Keratinocyte (primary cell): Measurements from ENCODE around the gene NLRP5. TPM values are rescaled to one million over a fixed set of nuclear protein-coding genes. Genes with fewer than 3 reads are reported as not detected.

Experiments
- DNase-seq: peaks from one replicate; pipeline ENCODE4 v3.0.0-alpha.2; 2011; ENCODE audit warnings: low read depth, missing footprints, low spot score
- FAIRE-seq: peaks from 2 replicates; lab custom pipeline; 2011; peaks lifted over from hg19 to GRCh38; lab: Jason Lieb, UNC
- H2AFZ ChIP-seq: 2 replicates; pipeline ENCODE4 v1.6.0; 2012; ENCODE audit warnings: low read length, control low read depth, inconsistent platforms; ENCODE audit not compliant: control insufficient read depth
- H3K27ac ChIP-seq: 2 replicates; pipeline ENCODE4 v1.5.1; 2011; ENCODE audit warnings: low read length; ENCODE audit not compliant: control insufficient read depth, insufficient read depth
- H3K27me3 ChIP-seq: 3 replicates; pipeline ENCODE4 v1.6.0; 2011; ENCODE audit warnings: low read length; ENCODE audit not compliant: control insufficient read depth, insufficient read depth; ENCODE audit errors: extremely low read depth
- H3K36me3 ChIP-seq, 2 experiments: 2 replicates in 1 of 2; 3 replicates in 1 of 2; pipeline ENCODE4 v1.5.1; 2011; ENCODE audit warnings: low read length in 2 of 2, mild to moderate bottlenecking in 1 of 2; ENCODE audit not compliant: control insufficient read depth in 2 of 2, insufficient read depth in 2 of 2; ENCODE audit errors: extremely low read depth in 1 of 2
- H3K4me1 ChIP-seq: 3 replicates; pipeline ENCODE4 v1.5.1; 2011; ENCODE audit warnings: low read length; ENCODE audit not compliant: control insufficient read depth, insufficient read depth; ENCODE audit errors: extremely low read depth
- H3K4me2 ChIP-seq: 3 replicates; pipeline ENCODE4 v1.6.0; 2011; ENCODE audit warnings: low read depth, low read length; ENCODE audit not compliant: control insufficient read depth, insufficient read depth; ENCODE audit errors: extremely low read depth
- H3K4me3 ChIP-seq, 3 experiments: fragments of 200-600 bp in 1 of 3; sonication (generic) in 1 of 3; 2 replicates in 2 of 3; 3 replicates in 1 of 3; pipeline ENCODE4 v1.5.1; 2011 to 2016; ENCODE audit warnings: low read length in 3 of 3, mild to moderate bottlenecking in 3 of 3, control low read depth in 2 of 3, inconsistent platforms in 1 of 3, low read depth in 1 of 3, mixed read lengths in 1 of 3, mixed run types in 1 of 3, moderate library complexity in 1 of 3; ENCODE audit not compliant: control insufficient read depth in 2 of 3, insufficient read depth in 2 of 3; ENCODE audit errors: extremely low read depth in 1 of 3
- H3K79me2 ChIP-seq: 2 replicates; pipeline ENCODE4 v1.6.0; 2012; ENCODE audit warnings: low read length; ENCODE audit not compliant: control insufficient read depth, insufficient read depth
- H3K9ac ChIP-seq: 3 replicates; pipeline ENCODE4 v1.6.0; 2011; ENCODE audit warnings: low read length; ENCODE audit not compliant: control insufficient read depth, insufficient read depth; ENCODE audit errors: extremely low read depth
- H3K9me1 ChIP-seq: 3 replicates; pipeline ENCODE4 v1.6.0; 2011; ENCODE audit warnings: low read length; ENCODE audit not compliant: control insufficient read depth, insufficient read depth; ENCODE audit errors: extremely low read depth
- H3K9me3 ChIP-seq: 2 replicates; pipeline ENCODE4 v1.5.1; 2012; ENCODE audit warnings: low read depth, low read length; ENCODE audit not compliant: control insufficient read depth
- H4K20me1 ChIP-seq: 3 replicates; pipeline ENCODE4 v1.6.0; 2011; ENCODE audit warnings: low read length; ENCODE audit not compliant: control insufficient read depth, insufficient read depth; ENCODE audit errors: extremely low read depth
- CTCF ChIP-seq, 3 experiments: IDR thresholded peaks in 1 of 3; conservative IDR thresholded peaks in 1 of 3; optimal IDR thresholded peaks in 1 of 3; 2 replicates in 2 of 3; 3 replicates in 1 of 3; pipeline versions ENCODE3 to v1.5.1; 2011; ENCODE audit warnings: low read length in 3 of 3, mild to moderate bottlenecking in 3 of 3, moderate library complexity in 2 of 3, control low read depth in 1 of 3, inconsistent platforms in 1 of 3; ENCODE audit not compliant: insufficient read depth in 2 of 3; ENCODE audit errors: extremely low read depth in 1 of 3
- EZH2 ChIP-seq: IDR thresholded peaks from one replicate; pipeline ENCODE4 v1.6.1; 2012; ENCODE audit warnings: inconsistent platforms, mild to moderate bottlenecking, low read length, moderate library complexity
- dilution Hi-C: fragments of 300-500 bp; cut with MboI; formaldehyde crosslinking; loops from one replicate; pipeline ENCODE4 v1.7.0; 2020; ENCODE audit warnings: low sequenced_read_pairs; ENCODE audit not compliant: extremely low pct_ligation_motif_present
- polyA plus RNA-seq, 5 experiments: library from polyadenylated mRNA; depleted of rRNA in 3 of 5; stranded (reverse) in 3 of 5; stranded (forward) in 1 of 5; unstranded in 1 of 5; fragments of >200 nt; gene quantifications; 1 replicate in 1 of 5; 2 replicates in 3 of 5; 3 replicates in 1 of 5; pipeline versions ENCODE4 v1.2.1 to v1.2.3, GENCODE V29; 2011 to 2012; ENCODE audit warnings: missing spikeins in 2 of 5, low read depth in 1 of 5, low replicate concordance in 1 of 5

The NLRP5 gene
- polyA plus RNA-seq, 1 donor (not counting 4 experiments of a cell fraction or from before 2014, with no cell fraction given), result not detected

- peaks cover 11 to 16% of the 10 kb centered on the region in 2 experiments for H3K36me3 ChIP-seq
- dilution Hi-C loops, result no loop called here
- FAIRE-seq, result no peak
Measured at GRCh38 chr19:56101095-56101494, 114.5 kb downstream of the NLRP5 start.

GRCh38 chr19:56101746-56102535, 115.4 kb downstream of the NLRP5 start:
- Histone ChIP-seq H3K9me1 (no peaks in the 10 kb centered on the region), H3K4me3 (no peak overlapping the region), H3K36me3 (peaks cover 14 to 18% of the 10 kb centered on the region in 2 experiments), H3K27me3 (no peaks in the 10 kb centered on the region), H3K4me2 (no peak overlapping the region), H3K9ac (no peak overlapping the region), H2AFZ (no peak overlapping the region), H3K27ac (no peak overlapping the region), H3K79me2 (peaks cover 73% of the 10 kb centered on the region), H4K20me1 (peaks cover 18% of the 10 kb centered on the region), H3K9me3 (no peaks in the 10 kb centered on the region), H3K4me1 (peaks cover 3% of the 10 kb centered on the region)
- no peak for DNase-seq
- no peak for FAIRE-seq
- dilution Hi-C loops, result no loop called here
- TF ChIP-seq CTCF (optimal IDR thresholded peaks at IDR 0.05 in 1 of 3, IDR thresholded peaks at IDR 0.05 in 1 of 3, conservative IDR thresholded peaks at IDR 0.05 in 1 of 3; ENCODE audit: extremely low read depth in 1 of 3, insufficient read depth in 2 of 3, low read length in 3 of 3) (no peak), EZH2 (no peak)

More at GRCh38 chr19:56101095-56101494, 114.5 kb downstream of the NLRP5 start:
- Histone ChIP-seq H2AFZ (no peak overlapping the region), H3K79me2 (peaks cover 68% of the 10 kb centered on the region), H3K9me1 (no peaks in the 10 kb centered on the region), H3K9me3 (no peaks in the 10 kb centered on the region), H3K4me2 (no peak overlapping the region), H3K4me1 (peaks cover 3% of the 10 kb centered on the region), H3K27ac (no peak overlapping the region), H3K4me3 (no peak overlapping the region), H3K9ac (no peak overlapping the region), H3K27me3 (no peaks in the 10 kb centered on the region), H4K20me1 (peaks cover 14% of the 10 kb centered on the region)
- no peak for TF ChIP-seq EZH2
- TF ChIP-seq CTCF (optimal IDR thresholded peaks at IDR 0.05 in 1 of 3, IDR thresholded peaks at IDR 0.05 in 1 of 3, conservative IDR thresholded peaks at IDR 0.05 in 1 of 3; ENCODE audit: extremely low read depth in 1 of 3, insufficient read depth in 2 of 3, low read length in 3 of 3), result no peak
- no peak for DNase-seq
